B cell (primary cell): ENCODE measurements around the gene CACNA2D1. TPM values are rescaled to one million over a fixed set of nuclear protein-coding genes. Genes with fewer than 3 reads are reported as not detected.

Experiments
- ATAC-seq: fragments of 200-7000 bp; cut with Tn5 transposase; one replicate; pipeline ENCODE4 v1.10.0; 2021; ENCODE audit warnings: low read depth, mild to moderate bottlenecking, moderate number of reproducible peaks, moderate library complexity
- CTCF ChIA-PET: fragments of 350-600 bp; sonication (Branson Sonifier 250); formaldehyde crosslinking; loops from one replicate; lab custom pipeline; 2021; ENCODE audit warnings: antibody characterized with exemption, inconsistent platforms; lab: Charles Lee
- POLR2A ChIA-PET: fragments of 350-600 bp; sonication (Branson Sonifier 250); formaldehyde crosslinking; loops from one replicate; lab custom pipeline; 2021; ENCODE audit warnings: antibody characterized with exemption; lab: Charles Lee
- DNase-seq: peaks from one replicate; pipeline ENCODE4 v3.0.0; 2013
- H2AFZ ChIP-seq: 2 replicates; pipeline ENCODE4 v1.6.1; 2012; ENCODE audit warnings: mild to moderate bottlenecking, low read depth, low read length; ENCODE audit not compliant: insufficient read depth, poor library complexity, severe bottlenecking
- H3K27ac ChIP-seq, 2 donors: 1 replicate in 1 of 2; 2 replicates in 1 of 2; pipeline ENCODE4 v1.5.1; 2012 to 2013; ENCODE audit warnings: low read length in 2 of 2, mild to moderate bottlenecking in 2 of 2, moderate library complexity in 1 of 2
- H3K27me3 ChIP-seq, 4 experiments: fragments of 200-600 bp in 1 of 4; sonication (generic) in 1 of 4; replicated peaks in 1 of 4; 1 replicate in 2 of 4; 2 replicates in 2 of 4; pipeline versions ENCODE4 v1.6.1 to v1.7.0; 2013 to 2016; ENCODE audit warnings: low read length in 3 of 4, mild to moderate bottlenecking in 2 of 4, mixed read lengths in 1 of 4, moderate library complexity in 1 of 4; ENCODE audit not compliant: insufficient read depth in 4 of 4, control insufficient read depth in 3 of 4; ENCODE audit errors: control extremely low read depth in 1 of 4
- H3K36me3 ChIP-seq, 2 experiments: replicated peaks in 1 of 2; 1 replicate in 1 of 2; 2 replicates in 1 of 2; pipeline versions ENCODE4 v1.6.1 to v1.7.1; 2013; ENCODE audit warnings: low read length in 1 of 2; ENCODE audit not compliant: insufficient read depth in 2 of 2, control insufficient read depth in 1 of 2; ENCODE audit errors: control extremely low read depth in 1 of 2, extremely low read depth in 1 of 2
- H3K4me1 ChIP-seq, 2 donors: fragments of 200-600 bp in 1 of 2; sonication (generic) in 1 of 2; 1 replicate in 1 of 2; 2 replicates in 1 of 2; pipeline versions ENCODE4 v1.5.1 to v1.6.1; 2013 to 2017; ENCODE audit warnings: low read length in 2 of 2; ENCODE audit not compliant: control insufficient read depth in 2 of 2, insufficient read depth in 2 of 2
- H3K4me2 ChIP-seq: replicated peaks from 2 replicates; pipeline ENCODE3; 2012; ENCODE audit warnings: mild to moderate bottlenecking, low read depth, low read length; ENCODE audit not compliant: poor library complexity, severe bottlenecking
- H3K4me3 ChIP-seq, 5 experiments: fragments of 200-600 bp in 1 of 5; sonication (generic) in 1 of 5; 1 replicate in 3 of 5; 2 replicates in 2 of 5; pipeline versions ENCODE4 v1.5.1 to v1.7.0; 2011 to 2016; ENCODE audit warnings: low read length in 4 of 5, mild to moderate bottlenecking in 4 of 5, low read depth in 2 of 5, control low read depth in 1 of 5, moderate library complexity in 1 of 5; ENCODE audit not compliant: insufficient read depth in 1 of 5; ENCODE audit errors: control extremely low read depth in 1 of 5, extremely low read depth in 1 of 5
- H3K79me2 ChIP-seq: fragments of 200-600 bp; sonication (generic); one replicate; pipeline ENCODE4 v1.6.0; 2016; ENCODE audit warnings: low read length; ENCODE audit not compliant: control insufficient read depth, insufficient read depth
- H3K9ac ChIP-seq: fragments of 200-600 bp; sonication (generic); 2 replicates; pipeline ENCODE4 v1.6.1; 2017; ENCODE audit warnings: mild to moderate bottlenecking, low read length, moderate library complexity
- H3K9me3 ChIP-seq, 3 donors: one replicate each; pipeline versions ENCODE4 v1.6.1 to v1.7.1; 2013; ENCODE audit warnings: low read length in 2 of 3; ENCODE audit not compliant: control insufficient read depth in 2 of 3, insufficient read depth in 1 of 3; ENCODE audit errors: control extremely low read depth in 1 of 3
- H4K20me1 ChIP-seq: 2 replicates; pipeline ENCODE4 v1.6.0; 2012; ENCODE audit warnings: mild to moderate bottlenecking, low read length; ENCODE audit not compliant: insufficient read depth, control insufficient read depth, poor library complexity, severe bottlenecking
- H3K27ac Mint-ChIP-seq: one replicate; pipeline ENCODE4 v1.8.0; 2021; ENCODE audit warnings: mixed read lengths
- H3K27me3 Mint-ChIP-seq: one replicate; pipeline ENCODE4 v1.8.0; 2021; ENCODE audit warnings: mixed read lengths
- H3K4me1 Mint-ChIP-seq: one replicate; pipeline ENCODE4 v1.8.0; 2021; ENCODE audit warnings: mixed read lengths
- H3K4me3 Mint-ChIP-seq: one replicate; pipeline ENCODE4 v1.8.0; 2021; ENCODE audit warnings: mixed read lengths
- H3K9me3 Mint-ChIP-seq: one replicate; pipeline ENCODE4 v1.8.0; 2022; ENCODE audit warnings: mixed read lengths; ENCODE audit not compliant: insufficient read depth
- EZH2 ChIP-seq: IDR thresholded peaks from 2 replicates; pipeline ENCODE4 v1.6.1; 2012; ENCODE audit warnings: borderline replicate concordance, low read depth, mild to moderate bottlenecking, moderate library complexity, low read length; ENCODE audit not compliant: insufficient read depth, poor library complexity, severe bottlenecking
- WGBS: methylation state at CpG from one replicate; pipeline ENCODE4 v1.1.5; 2013; ENCODE audit warnings: missing lambda C conversion rate; ENCODE audit not compliant: insufficient coverage; 5-methylcytosine and 5-hydroxymethylcytosine counted together
- intact Hi-C: fragments of 100-400 bp; cut with micrococcal nuclease; formaldehyde crosslinking; loops from one replicate; pipeline ENCODE4 v1.10.0; 2022
- polyA plus RNA-seq: library from polyadenylated mRNA; depleted of rRNA; stranded (reverse); fragments of >200 nt; gene quantifications from 2 replicates; pipeline ENCODE4 v1.2.3, GENCODE V29; 2012
- total RNA-seq, 2 donors: library from RNA; stranded (reverse); fragments of 120-200 nt in 1 of 2; gene quantifications; 1 replicate in 1 of 2; 2 replicates in 1 of 2; pipeline versions ENCODE4 v1.2.3 to v1.2.4, GENCODE V29; 2013 to 2022
- TF ChIP-seq, protein P1 (sequence below): fragments of 200-600 bp; IDR thresholded peaks from one replicate; pipeline ENCODE4 v1.8.0; 2022; ENCODE audit warnings: antibody characterized with exemption, mild to moderate bottlenecking

Gene CACNA2D1
- total and polyA plus RNA-seq, 2 donors (not counting 1 experiment from before 2014, with no cell fraction given) = not detected

- Histone ChIP-seq H3K27ac (no peak overlapping the region), H3K4me2 (no peak overlapping the region), H3K9me3 (peaks cover 0 to 3% (median 0%) of the 10 kb centered on the region in 3 donors), H3K27me3 (no peaks in the 10 kb centered on the region), H3K79me2 (no peaks in the 10 kb centered on the region), H3K4me3 (no peak overlapping the region), H2AFZ (no peak overlapping the region), H4K20me1 (no peaks in the 10 kb centered on the region), H3K36me3 (no peaks in the 10 kb centered on the region), H3K9ac (no peak overlapping the region), H3K4me1 (no peaks in the 10 kb centered on the region)
- Mint-ChIP-seq H3K9me3 (no peaks in the 10 kb centered on the region), H3K27ac (no peak overlapping the region), H3K27me3 (no peaks in the 10 kb centered on the region), H3K4me3 (no peak overlapping the region), H3K4me1 (no peaks in the 10 kb centered on the region)
- POLR2A ChIA-PET = no interaction called here
- DNase-seq = no peak
- intact Hi-C loops = no loop called here
- no peak for ATAC-seq
- CTCF ChIA-PET = interaction anchor here (0.7 kb wide), 1 partner anchor 958 kb away, joined by 3 read pairs; no protein-coding TSS in a partner anchor
- WGBS = no CpG with 5 or more reads among the region's 1 CpG
- TF ChIP-seq EZH2 = no peak
These were observed 151.6 kb downstream of the CACNA2D1 start for GRCh38 chr7:82291931-82292330.

- POLR2A ChIA-PET = no interaction called here
- Histone ChIP-seq H3K79me2 (no peaks in the 10 kb centered on the region), H3K4me2 (no peak overlapping the region), H3K9me3 (no peaks in the 10 kb centered on the region), H3K36me3 (no peaks in the 10 kb centered on the region), H3K4me3 (no peak overlapping the region), H4K20me1 (no peaks in the 10 kb centered on the region), H3K27ac (no peak overlapping the region), H3K9ac (no peak overlapping the region), H2AFZ (no peak overlapping the region), H3K27me3 (no peaks in the 10 kb centered on the region), H3K4me1 (no peaks in the 10 kb centered on the region)
- no peak for ATAC-seq
- no peak for TF ChIP-seq EZH2
- TF ChIP-seq, protein P1, sequence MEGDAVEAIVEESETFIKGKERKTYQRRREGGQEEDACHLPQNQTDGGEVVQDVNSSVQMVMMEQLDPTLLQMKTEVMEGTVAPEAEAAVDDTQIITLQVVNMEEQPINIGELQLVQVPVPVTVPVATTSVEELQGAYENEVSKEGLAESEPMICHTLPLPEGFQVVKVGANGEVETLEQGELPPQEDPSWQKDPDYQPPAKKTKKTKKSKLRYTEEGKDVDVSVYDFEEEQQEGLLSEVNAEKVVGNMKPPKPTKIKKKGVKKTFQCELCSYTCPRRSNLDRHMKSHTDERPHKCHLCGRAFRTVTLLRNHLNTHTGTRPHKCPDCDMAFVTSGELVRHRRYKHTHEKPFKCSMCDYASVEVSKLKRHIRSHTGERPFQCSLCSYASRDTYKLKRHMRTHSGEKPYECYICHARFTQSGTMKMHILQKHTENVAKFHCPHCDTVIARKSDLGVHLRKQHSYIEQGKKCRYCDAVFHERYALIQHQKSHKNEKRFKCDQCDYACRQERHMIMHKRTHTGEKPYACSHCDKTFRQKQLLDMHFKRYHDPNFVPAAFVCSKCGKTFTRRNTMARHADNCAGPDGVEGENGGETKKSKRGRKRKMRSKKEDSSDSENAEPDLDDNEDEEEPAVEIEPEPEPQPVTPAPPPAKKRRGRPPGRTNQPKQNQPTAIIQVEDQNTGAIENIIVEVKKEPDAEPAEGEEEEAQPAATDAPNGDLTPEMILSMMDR = no peak
- Mint-ChIP-seq H3K9me3 (peaks cover 2% of the 10 kb centered on the region), H3K27me3 (no peaks in the 10 kb centered on the region), H3K4me1 (no peaks in the 10 kb centered on the region), H3K4me3 (no peak overlapping the region), H3K27ac (no peak overlapping the region)
- whole genome bisulfite sequencing = no CpG with 5 or more reads among the region's 2 CpGs
- intact Hi-C loops = no loop called here
- no peak for DNase-seq
- CTCF ChIA-PET = no interaction called here
These were observed 153.7 kb downstream of the CACNA2D1 start for GRCh38 chr7:82289889-82290288.
